Uterine smooth muscle cell (primary cell): ENCODE results near the gene CHCHD4. TPM values are rescaled to one million over a fixed set of nuclear protein-coding genes. Genes with fewer than 3 reads are reported as not detected.

Source experiments
- total RNA-seq: library from RNA; depleted of rRNA; stranded (reverse); fragments of >200 nt; gene quantifications from 2 replicates; pipeline ENCODE4 v1.2.3, GENCODE V29; 2014

CHCHD4 gene
- 12.6 and 20.4 TPM in 2 replicates for total RNA-seq

DNA sequence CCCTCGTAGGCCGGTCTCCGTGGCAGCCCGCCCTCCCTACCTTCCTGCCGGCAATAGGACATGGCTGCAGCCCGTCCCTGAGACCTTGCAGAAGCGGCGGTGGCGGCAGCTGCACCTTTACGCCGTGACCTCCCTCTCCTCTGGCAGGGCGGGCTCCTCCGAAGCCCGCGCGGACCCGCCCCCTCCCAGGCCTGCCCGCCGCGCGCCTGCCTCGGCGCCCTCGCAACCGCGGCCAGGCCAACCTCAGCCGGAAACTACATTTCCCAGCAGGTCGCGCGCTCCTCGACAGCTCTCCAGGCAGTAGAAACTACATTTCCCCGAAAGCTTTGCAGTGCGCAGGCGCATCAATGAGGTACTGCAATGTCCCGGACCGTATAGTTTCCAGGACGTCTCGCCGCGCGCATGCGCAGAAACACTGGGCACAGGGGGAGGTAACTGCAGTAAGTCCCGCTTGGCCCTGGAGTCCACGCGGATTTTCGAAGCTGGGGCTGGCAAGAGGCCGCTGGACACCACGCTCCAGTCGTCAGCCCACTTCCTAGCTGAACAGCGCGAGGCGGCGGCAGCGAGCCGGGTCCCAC, at the start of gene CHCHD4, which contains the start of gene TMEM43:
Gene CHCHD4 (minus strand): TSS at position 256 of the 578 bp plus-strand sequence. CDS start 194 bp downstream, at position 62.
Gene TMEM43 (plus strand): TSS at position 438 of the 578 bp plus-strand sequence. CDS start 142 bp downstream, outside the sequence.

Other genes with a start within 250 kb of the CHCHD4 start
- gene WNT7A, start 244.8 kb downstream of the CHCHD4 start, total RNA-seq: not detected in 2 replicates
- gene TMEM43, start 182 bp upstream of the CHCHD4 start, total RNA-seq: 108 and 111 TPM in 2 replicates
- gene XPC, start 53.7 kb upstream of the CHCHD4 start, total RNA-seq: 137 and 153 TPM in 2 replicates
- 8.0 and 16.4 TPM in 2 replicates for gene LSM3, start 53.9 kb upstream of the CHCHD4 start, total RNA-seq